Activated CD8-positive, alpha-beta memory T cell treated with anti-CD3 and anti-CD28 coated beads, Interleukin-2, amount 50 U/mL, for 24 hours (primary cell): ENCODE results near the gene TICAM1.
A peak's percentile ranks its signal among the peaks of the same experiment; 100 is the strongest.
"Not testable (repeated sequence)": the region's sequence is repeated elsewhere in the genome, so short reads cannot be mapped to it uniquely, and the experiment has no call there.

Source experiments
- DNase-seq: peaks from one replicate; pipeline ENCODE4 v3.0.0-alpha.2; 2020; ENCODE audit errors: extremely low read depth

TICAM1 gene

GRCh38 chr19:4831304-4831978 lies at the start of gene TICAM1:
TICAM1 (minus strand) TSS chr19:4831712; CDS start chr19:4818377, 13,335 bp downstream.
- DNase-seq = peak; percentile 53

- DNase-seq = no peak
Measured at GRCh38 chr19:4879041-4879440, 47.5 kb upstream of the TICAM1 start.

- no peak for DNase-seq
Measured at GRCh38 chr19:4878491-4878968, 47.0 kb upstream of the TICAM1 start.

- DNase-seq = no peak
Measured at GRCh38 chr19:4877753-4878490, 46.4 kb upstream of the TICAM1 start.

- no peak for DNase-seq
Measured at GRCh38 chr19:4873930-4874329, 42.4 kb upstream of the TICAM1 start.

GRCh38 chr19:4871711-4872110 lies 40.2 kb upstream of the TICAM1 start:
- no peak for DNase-seq

GRCh38 chr19:4870025-4870700 lies 38.7 kb upstream of the TICAM1 start:
- no peak for DNase-seq

- no peak for DNase-seq
Measured at GRCh38 chr19:4868286-4868834, 36.8 kb upstream of the TICAM1 start.

- peak; percentile 78 for DNase-seq
Measured at GRCh38 chr19:4867534-4868285, 36.2 kb upstream of the TICAM1 start, which contains the start of gene PLIN3. PLIN3 (minus strand) TSS chr19:4867667; CDS start chr19:4861394, 6,273 bp downstream.

GRCh38 chr19:4866595-4867424 lies 35.3 kb upstream of the TICAM1 start:
- no peak for DNase-seq

- no peak for DNase-seq
Measured at GRCh38 chr19:4861147-4861546, 29.6 kb upstream of the TICAM1 start.

- no peak for DNase-seq
Measured at GRCh38 chr19:4859697-4860096, 28.2 kb upstream of the TICAM1 start.

GRCh38 chr19:4856468-4856867 lies 25.0 kb upstream of the TICAM1 start:
- DNase-seq = not testable (repeated sequence)

- DNase-seq = not testable (repeated sequence)
Measured at GRCh38 chr19:4853506-4853905, 22.0 kb upstream of the TICAM1 start.

- DNase-seq = no peak
Measured at GRCh38 chr19:4852484-4852883, 21.0 kb upstream of the TICAM1 start.

GRCh38 chr19:4851551-4852290 lies 20.2 kb upstream of the TICAM1 start:
- no peak for DNase-seq

GRCh38 chr19:4849019-4849418 lies 17.5 kb upstream of the TICAM1 start:
- no peak for DNase-seq

- no peak for DNase-seq
Measured at GRCh38 chr19:4847190-4847973, 15.9 kb upstream of the TICAM1 start.

GRCh38 chr19:4845975-4846374 lies 14.5 kb upstream of the TICAM1 start:
- DNase-seq = not testable (repeated sequence)
